COR-L47 (cell line): ENCODE results near the gene RNF157.
A peak's percentile ranks its signal among the peaks of the same experiment; 100 is the strongest.
"Not testable (repeated sequence)": the region's sequence is repeated elsewhere in the genome, so short reads cannot be mapped to it uniquely, and the experiment has no call there.

Experiments
- DNase-seq: peaks from one replicate; lab custom pipeline; 2025; lab: John Stamatoyannopoulos, UW

RNF157 gene

GRCh38 chr17:76188213-76189016 lies 51.9 kb downstream of the RNF157 start:
- no peak for DNase-seq

- not testable (repeated sequence) for DNase-seq
Observed at GRCh38 chr17:76186774-76187173, 53.5 kb downstream of the RNF157 start.

GRCh38 chr17:76184290-76184689 lies 56.0 kb downstream of the RNF157 start:
- no peak for DNase-seq

- DNase-seq: peak; percentile 66
Observed at GRCh38 chr17:76182016-76182764, 58.1 kb downstream of the RNF157 start.

- DNase-seq: no peak
Observed at GRCh38 chr17:76179496-76180467, 60.5 kb downstream of the RNF157 start.

GRCh38 chr17:76178124-76178523 lies 62.2 kb downstream of the RNF157 start:
- DNase-seq: no peak

GRCh38 chr17:76176701-76177574 lies 63.4 kb downstream of the RNF157 start:
- DNase-seq: no peak

GRCh38 chr17:76174037-76174436 lies 66.3 kb downstream of the RNF157 start:
- no peak for DNase-seq

GRCh38 chr17:76173474-76173873 lies 66.8 kb downstream of the RNF157 start:
- DNase-seq: no peak

- no peak for DNase-seq
Observed at GRCh38 chr17:76171706-76172105, 68.6 kb downstream of the RNF157 start.

GRCh38 chr17:76170114-76170513 lies 70.2 kb downstream of the RNF157 start:
- no peak for DNase-seq

GRCh38 chr17:76166906-76167305 lies 73.4 kb downstream of the RNF157 start:
- no peak for DNase-seq

GRCh38 chr17:76166168-76166567 lies 74.1 kb downstream of the RNF157 start:
- no peak for DNase-seq

GRCh38 chr17:76164331-76164730 lies 76.0 kb downstream of the RNF157 start:
- no peak for DNase-seq

GRCh38 chr17:76163919-76164318 lies 76.4 kb downstream of the RNF157 start:
- no peak for DNase-seq

- no peak for DNase-seq
Observed at GRCh38 chr17:76161619-76162266, 78.5 kb downstream of the RNF157 start.

- no peak for DNase-seq
Observed at GRCh38 chr17:76160896-76161528, 79.3 kb downstream of the RNF157 start.

- no peak for DNase-seq
Observed at GRCh38 chr17:76159157-76159556, 81.1 kb downstream of the RNF157 start.

GRCh38 chr17:76157759-76158158 lies 82.5 kb downstream of the RNF157 start:
- no peak for DNase-seq

GRCh38 chr17:76156662-76156991 lies 83.7 kb downstream of the RNF157 start:
- no peak for DNase-seq
